Upper lobe of left lung (tissue), 6 donors: ENCODE data around the gene MYOM1. TPM values are rescaled to one million over a fixed set of nuclear protein-coding genes. Genes with fewer than 3 reads are reported as not detected.

ENCODE experiments used
- ATAC-seq, 2 donors: fragments of 200-7000 bp; cut with Tn5 transposase; one replicate each; pipeline ENCODE4 v1.9.1; 2022; ENCODE audit warnings: mild to moderate bottlenecking in 2 of 2, moderate library complexity in 2 of 2; ENCODE audit not compliant: low FRiP score in 2 of 2
- DNase-seq, 2 donors: peaks; one replicate each; pipeline ENCODE4 v3.0.0-alpha.2; 2019 to 2020
- H3K27ac ChIP-seq, 4 donors: fragments of 200-600 bp; sonication (generic); one replicate each; pipeline ENCODE4 v1.5.1; 2016 to 2019
- H3K27me3 ChIP-seq, 4 donors: fragments of 200-600 bp; sonication (generic); one replicate each; pipeline ENCODE4 v1.5.1; 2017 to 2019
- H3K36me3 ChIP-seq, 4 donors: fragments of 200-600 bp; sonication (generic); one replicate each; pipeline ENCODE4 v1.5.1; 2016 to 2019
- H3K4me1 ChIP-seq, 4 donors: fragments of 200-600 bp; sonication (generic); one replicate each; pipeline ENCODE4 v1.5.1; 2018 to 2019
- H3K4me3 ChIP-seq, 4 donors: fragments of 200-600 bp; sonication (generic); one replicate each; pipeline ENCODE4 v1.5.1; 2017 to 2019; ENCODE audit warnings: mild to moderate bottlenecking in 2 of 4, moderate library complexity in 1 of 4
- H3K9me3 ChIP-seq, 4 donors: fragments of 200-600 bp; sonication (generic); one replicate each; pipeline ENCODE4 v1.5.1; 2018 to 2019
- CTCF ChIP-seq, 6 experiments: fragments of 450-650 bp in 4 of 6; fragments of 200-600 bp in 2 of 6; sonication (generic) in 2 of 6; IDR thresholded peaks; one replicate each; pipeline ENCODE4 v1.5.1; 2016 to 2019; ENCODE audit warnings: antibody characterized with exemption in 6 of 6
- EP300 ChIP-seq, 4 donors: sonication (generic); formaldehyde crosslinking; IDR thresholded peaks; one replicate each; pipeline ENCODE4 v1.5.1; 2017; ENCODE audit warnings: antibody characterized with exemption in 4 of 4, control low read depth in 2 of 4
- POLR2A ChIP-seq, 4 donors: fragments of 450-650 bp; IDR thresholded peaks; one replicate each; pipeline ENCODE4 v1.5.1; 2016 to 2017; ENCODE audit warnings: antibody characterized with exemption in 4 of 4, mild to moderate bottlenecking in 2 of 4
- POLR2AphosphoS5 ChIP-seq, 2 donors: sonication (generic); formaldehyde crosslinking; IDR thresholded peaks; one replicate each; pipeline ENCODE4 v1.5.1; 2017; ENCODE audit warnings: antibody characterized with exemption in 2 of 2
- WGBS, 2 donors: methylation state at CpG; one replicate each; pipeline ENCODE4 v1.1.5; 2017 to 2018; 5-methylcytosine and 5-hydroxymethylcytosine counted together
- total RNA-seq, 6 donors: library from RNA; depleted of rRNA in 4 of 6; stranded (reverse); fragments of >200 nt in 4 of 6; gene quantifications; one replicate each; pipeline versions ENCODE4 v1.1.0 to v1.2.1, GENCODE V29; 2016 to 2021
- donor health status: DM: no; HTN: no; CAD: no; lungs with moderate emphysema.
- donor health status: DM: no; HTN: yes; CAD: no; lungs with severe emphysema.

Gene MYOM1
- total RNA-seq, 6 donors from 2014 or later = 0.76 to 11.2 (median 2.2) TPM

- peak in 1 of 2 donors; percentile 54 for DNase-seq
- peak; percentile 55 to 86 for ATAC-seq
Observed at GRCh38 chr18:3118195-3119010, 101.4 kb downstream of the MYOM1 start.

GRCh38 chr18:3117493-3118192 is 102.1 kb downstream of the MYOM1 start:
- Histone ChIP-seq H3K27ac (peak overlapping the region; percentile 71 to 91 (median 83)), H3K4me3 (no peak overlapping the region), H3K27me3 (no peaks in the 10 kb centered on the region), H3K9me3 (no peaks in the 10 kb centered on the region), H3K36me3 (no peaks in the 10 kb centered on the region), H3K4me1 (peaks cover 0 to 14% (median 5%) of the 10 kb centered on the region in 4 donors)
- WGBS, 2 donors = 68 to 78% methylated on average over 4 of the region's 4 CpGs
- TF ChIP-seq EP300 (IDR thresholded peaks at IDR 0.05) (peak in 3 of 4 donors; percentile 60 to 86 (median 72)), POLR2A (IDR thresholded peaks at IDR 0.05) (no peak), POLR2AphosphoS5 (IDR thresholded peaks at IDR 0.05) (peak in 1 of 2 donors; percentile 57)
- peak; percentile 62 to 84 for ATAC-seq
- no peak for DNase-seq

More at GRCh38 chr18:3118195-3119010, 101.4 kb downstream of the MYOM1 start:
- peaks cover 0 to 14% (median 5%) of the 10 kb centered on the region in 4 donors for H3K4me1 ChIP-seq
- no peak overlapping the region for H3K4me3 ChIP-seq
- no peaks in the 10 kb centered on the region for H3K36me3 ChIP-seq
- TF ChIP-seq CTCF (IDR thresholded peaks at IDR 0.05) (no peak), EP300 (IDR thresholded peaks at IDR 0.05) (peak; percentile 18 to 88 (median 42))
- H3K27me3 ChIP-seq = no peaks in the 10 kb centered on the region
- H3K9me3 ChIP-seq = no peaks in the 10 kb centered on the region
- WGBS, 2 donors = 61 to 72% methylated on average over 10 of the region's 10 CpGs
- peak overlapping the region; percentile 71 to 91 (median 83) for H3K27ac ChIP-seq

- TF ChIP-seq EP300 (IDR thresholded peaks at IDR 0.05) (peak in 1 of 4 donors; percentile 12), POLR2A (IDR thresholded peaks at IDR 0.05) (no peak)
- peak in 1 of 2 donors; percentile 46 for DNase-seq
- no peaks in the 10 kb centered on the region for H3K27me3 ChIP-seq
- H3K27ac ChIP-seq = peak overlapping the region in 3 of 4 donors; percentile 45 to 79 (median 71)
- H3K36me3 ChIP-seq = no peaks in the 10 kb centered on the region
- WGBS, 2 donors = 69 to 76% methylated on average over 7 of the region's 7 CpGs
- H3K9me3 ChIP-seq = no peaks in the 10 kb centered on the region
- peaks cover 0 to 14% (median 5%) of the 10 kb centered on the region in 4 donors for H3K4me1 ChIP-seq
- no peak for ATAC-seq
- no peak overlapping the region for H3K4me3 ChIP-seq
Observed at GRCh38 chr18:3115447-3116030, 104.2 kb downstream of the MYOM1 start.

DNA sequence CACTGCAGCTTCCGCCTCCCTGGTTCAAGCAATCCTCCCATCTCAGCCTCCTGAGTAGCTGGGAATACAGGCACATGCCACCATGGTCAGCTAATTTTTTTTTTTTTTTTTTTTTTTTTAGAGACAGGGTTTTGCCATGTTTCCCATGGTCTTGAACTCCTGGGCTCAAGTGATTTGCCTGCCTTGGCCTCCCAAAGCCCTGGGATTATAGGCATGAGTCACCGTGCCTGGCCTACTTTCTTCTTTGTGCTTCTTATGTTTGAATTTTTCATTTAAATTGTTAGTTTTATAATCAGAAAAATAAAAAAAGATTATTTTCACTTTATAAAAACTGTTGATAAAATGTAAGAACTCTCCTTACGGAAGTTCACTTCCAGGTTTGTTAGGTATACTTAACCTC is 105.3 kb downstream of the MYOM1 start:
- DNase-seq (no peak), ATAC-seq (no peak)
- TF ChIP-seq CTCF (IDR thresholded peaks at IDR 0.05) (no peak), POLR2A (IDR thresholded peaks at IDR 0.05) (no peak)
- H3K9me3 ChIP-seq = no peaks in the 10 kb centered on the region
- no peaks in the 10 kb centered on the region for H3K27me3 ChIP-seq
- H3K36me3 ChIP-seq = no peaks in the 10 kb centered on the region
- no peak overlapping the region for H3K27ac ChIP-seq
- H3K4me1 ChIP-seq = peaks cover 0 to 14% (median 3%) of the 10 kb centered on the region in 4 donors
- 64 to 65% methylated on average over 3 of the region's 3 CpGs for WGBS, 2 donors
- H3K4me3 ChIP-seq = no peak overlapping the region

- WGBS, 2 donors = 80 to 83% methylated on average over 8 of the region's 8 CpGs
- Histone ChIP-seq H3K36me3 (no peaks in the 10 kb centered on the region), H3K4me3 (no peak overlapping the region), H3K27ac (no peak overlapping the region), H3K4me1 (peaks cover 0 to 14% (median 3%) of the 10 kb centered on the region in 4 donors), H3K9me3 (no peaks in the 10 kb centered on the region), H3K27me3 (no peaks in the 10 kb centered on the region)
- ATAC-seq = no peak
- no peak for DNase-seq
- TF ChIP-seq EP300 (IDR thresholded peaks at IDR 0.05) (no peak), CTCF (IDR thresholded peaks at IDR 0.05) (no peak), POLR2AphosphoS5 (IDR thresholded peaks at IDR 0.05) (no peak), POLR2A (IDR thresholded peaks at IDR 0.05) (no peak)
Observed at GRCh38 chr18:3114026-3114425, 105.7 kb downstream of the MYOM1 start.
